HG03432 (cell line): ENCODE measurements around the gene PRDM15.

Experiments
- ATAC-seq: cut with Tn5 transposase; IDR thresholded peaks from one replicate; pipeline ENCODE4 v1.9.1; 2021; ENCODE audit warnings: mild to moderate bottlenecking, moderate library complexity; ENCODE audit not compliant: unreplicated experiment

The PRDM15 gene

DNA sequence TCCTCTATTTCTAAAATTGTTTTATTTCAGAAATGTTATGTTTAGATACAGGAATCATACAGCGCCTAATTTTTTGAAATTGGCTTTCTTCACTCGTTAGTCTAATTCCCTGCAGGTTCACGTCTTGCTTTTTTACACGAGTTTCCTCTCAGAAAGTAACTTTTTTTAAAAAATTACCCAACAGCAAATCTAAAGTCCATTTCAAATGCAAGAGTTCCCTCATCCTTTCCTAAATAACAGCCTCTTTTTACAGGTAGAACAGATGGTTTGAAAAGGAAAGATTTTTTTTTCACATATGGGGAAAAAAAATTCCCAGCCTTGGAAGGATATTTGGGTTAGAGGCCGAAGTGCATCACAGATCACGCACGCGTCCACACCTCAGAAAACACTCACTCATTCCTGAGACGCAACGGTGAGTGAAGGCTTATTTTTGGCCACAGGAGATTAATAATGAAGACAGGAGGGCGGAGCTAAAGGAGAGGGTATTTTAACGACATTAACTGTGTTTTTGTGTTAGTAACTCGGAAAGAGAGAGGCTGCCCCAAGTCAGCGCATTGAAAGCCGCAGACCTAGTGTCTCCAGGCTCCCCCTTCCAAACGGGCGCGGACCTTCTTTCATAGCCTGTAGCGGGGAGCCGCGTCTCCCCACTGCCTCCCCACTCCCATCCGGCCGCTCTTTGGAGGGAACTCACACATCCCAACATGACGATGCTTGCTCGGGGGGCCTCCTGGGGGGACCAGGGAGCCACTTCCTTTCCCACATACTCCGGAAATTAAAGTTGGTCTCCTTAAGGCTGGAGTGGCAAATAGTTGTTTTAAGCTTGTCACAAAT lies 111.3 kb downstream of the PRDM15 start:
- no peak for ATAC-seq

DNA sequence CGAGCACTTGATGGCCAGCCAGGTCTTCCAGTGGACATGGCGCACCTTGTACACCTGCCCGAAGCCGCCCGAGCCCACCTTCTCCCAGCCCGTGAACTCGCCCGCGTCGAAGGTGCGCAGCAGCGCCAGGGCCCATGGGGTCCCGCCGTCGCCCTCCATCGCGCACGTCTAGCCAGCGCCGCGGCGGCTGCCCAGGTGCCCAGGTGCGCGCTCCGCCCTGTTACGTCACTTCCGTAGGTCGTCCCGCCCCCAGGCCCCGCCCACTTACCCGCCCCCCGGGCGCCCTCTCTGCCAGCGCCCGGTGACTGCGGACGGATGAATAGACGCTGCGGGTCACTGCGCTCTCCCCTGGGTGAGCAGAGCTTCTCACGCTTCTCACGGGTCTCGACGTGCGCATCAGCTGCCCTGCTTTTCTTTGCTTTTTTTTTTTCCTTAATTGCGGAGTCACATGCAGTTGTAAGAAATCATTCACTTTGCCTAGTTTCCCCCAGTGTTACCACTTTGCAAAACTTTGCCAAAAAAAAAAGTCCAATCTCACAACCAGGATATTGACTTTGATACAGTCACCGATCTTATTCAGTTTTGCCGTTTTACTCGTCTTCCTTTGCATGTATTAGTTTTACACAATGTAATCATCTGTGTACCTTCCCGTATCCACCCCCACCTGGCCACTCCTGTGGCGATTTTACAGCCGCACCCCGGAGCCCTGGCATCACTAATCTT lies 112.1 kb downstream of the PRDM15 start, which contains the start of gene RIPK4:
RIPK4 (minus strand) TSS at position 170 of the 723 bp plus-strand sequence; CDS start at position 159, 11 bp downstream.
- ATAC-seq: no peak

DNA sequence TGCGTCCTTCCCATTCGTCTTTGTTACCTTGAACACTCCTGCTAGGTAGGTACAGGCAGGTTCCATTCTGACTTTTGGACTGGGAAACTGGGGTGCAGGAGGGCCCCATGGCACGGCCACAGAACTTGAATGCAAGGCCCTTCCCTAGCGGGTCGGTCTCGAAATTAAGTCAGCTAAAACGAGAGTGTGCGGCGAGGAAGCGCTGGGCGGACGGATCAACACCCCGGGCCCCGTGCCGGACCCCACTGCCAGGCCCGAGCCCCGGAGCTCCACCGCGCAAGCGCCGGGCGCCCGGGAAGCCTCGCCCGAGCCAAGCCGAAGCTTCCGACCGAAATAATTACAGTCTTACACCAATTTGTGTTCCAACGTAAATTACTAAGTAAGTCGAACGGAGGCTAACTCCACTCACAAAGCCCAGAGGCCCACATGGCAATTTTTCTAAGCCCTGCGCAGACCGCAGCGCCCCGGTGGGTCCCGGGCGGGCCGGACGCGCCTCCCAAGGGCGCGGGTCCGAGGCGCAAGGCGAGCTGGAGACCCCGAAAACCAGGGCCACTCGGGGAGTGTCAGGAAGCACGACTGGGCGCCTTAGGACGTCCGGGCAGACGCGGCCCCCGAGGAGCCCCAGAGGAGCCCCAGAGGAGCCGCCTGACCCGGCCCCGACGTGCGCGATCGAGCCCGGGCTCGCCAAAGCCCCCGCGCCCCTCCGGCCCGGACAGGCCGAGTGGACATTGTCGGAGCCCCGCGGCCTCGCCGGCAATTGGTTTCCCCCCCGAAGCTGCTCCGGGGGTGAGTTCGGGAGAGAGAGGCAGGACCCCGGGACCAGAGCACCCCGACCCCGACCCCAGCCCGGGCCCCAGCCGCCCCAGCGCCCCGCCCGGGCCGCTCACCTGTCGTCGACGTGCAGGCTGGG lies 112.9 kb downstream of the PRDM15 start:
- ATAC-seq: no peak

GRCh38 chr21:41765420-41765821 lies 113.7 kb downstream of the PRDM15 start:
- no peak for ATAC-seq

GRCh38 chr21:41764558-41765419 lies 114.4 kb downstream of the PRDM15 start:
- no peak for ATAC-seq

DNA sequence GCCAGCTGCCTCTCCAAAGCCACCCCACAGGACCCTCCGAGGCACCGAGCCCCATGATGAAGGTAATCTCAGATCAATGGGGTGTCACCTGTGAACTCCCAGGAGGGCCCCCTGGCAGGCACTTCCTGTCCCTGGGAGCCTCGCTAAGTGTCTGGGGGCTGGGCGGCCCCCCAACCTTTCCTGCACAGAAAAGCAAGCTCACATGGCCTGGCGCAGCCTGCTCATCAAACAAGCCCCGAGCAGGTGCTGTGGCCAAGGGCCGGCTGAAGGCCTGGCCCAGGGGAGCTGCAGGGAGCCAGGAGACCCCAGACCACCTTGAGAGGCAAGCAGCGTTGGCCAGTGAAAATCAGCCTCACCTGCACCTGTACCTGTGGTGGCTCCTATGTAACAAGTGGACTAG lies 115.1 kb downstream of the PRDM15 start:
- no peak for ATAC-seq

DNA sequence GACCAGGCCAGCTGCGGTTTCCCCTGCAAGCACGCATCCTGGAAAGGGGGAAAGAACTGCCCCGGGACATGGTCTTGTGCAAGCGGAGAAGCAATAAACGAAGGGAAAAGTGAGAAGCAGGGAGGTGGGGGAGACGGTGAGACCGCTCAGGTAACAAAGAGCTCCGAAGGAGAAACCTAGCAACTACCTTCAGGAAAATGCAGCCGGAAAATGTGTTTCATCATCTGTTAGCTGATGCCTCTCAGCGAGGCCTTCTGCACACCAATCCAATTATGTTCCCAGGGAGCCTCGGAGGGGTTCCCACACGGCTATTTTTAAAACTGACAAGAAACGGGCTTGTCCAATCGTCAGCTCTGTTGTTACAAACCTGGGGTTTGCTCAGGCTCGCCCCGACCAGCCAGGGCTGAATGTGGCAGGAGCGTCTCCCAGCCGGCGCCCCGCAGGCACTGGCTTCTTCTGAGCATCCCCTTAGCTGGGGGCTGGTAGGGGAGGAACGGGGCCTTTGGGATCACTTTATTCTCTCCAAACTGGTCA lies 115.7 kb downstream of the PRDM15 start:
- ATAC-seq: no peak

GRCh38 chr21:41762753-41763152 lies 116.4 kb downstream of the PRDM15 start:
- no peak for ATAC-seq

DNA sequence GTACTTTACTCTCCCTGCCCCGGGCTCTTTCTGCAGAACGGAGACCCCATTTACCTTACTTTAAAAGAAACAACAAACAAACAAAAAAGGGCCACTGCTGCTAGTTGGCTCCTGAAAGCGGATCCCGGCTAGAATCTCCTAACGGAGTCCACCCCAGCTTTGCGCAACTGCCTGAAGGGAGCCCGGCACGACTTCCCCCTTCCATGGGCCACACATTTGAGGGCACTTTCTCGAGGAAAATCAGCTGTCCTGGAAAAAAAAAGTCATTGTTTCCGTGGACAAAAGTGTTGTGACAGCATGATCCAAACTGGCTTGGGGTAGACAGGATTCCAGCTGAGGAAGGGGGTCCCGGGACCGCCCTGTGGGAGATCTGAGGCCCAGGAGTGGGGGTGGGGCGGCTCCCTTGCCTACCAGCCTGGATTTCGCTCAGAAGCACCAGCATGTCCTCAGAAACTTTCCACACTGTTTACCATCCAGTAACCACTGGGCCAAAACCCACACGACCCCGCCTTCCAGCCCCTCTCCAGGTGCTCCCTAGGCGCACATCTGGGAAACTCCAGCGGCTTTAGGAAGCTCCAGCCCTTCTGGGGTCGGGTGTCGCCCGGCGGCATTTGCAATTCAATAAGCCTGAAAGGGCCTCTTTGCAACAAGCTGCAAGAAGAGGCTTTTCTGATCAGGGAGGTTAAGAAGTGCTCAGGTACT lies 117.1 kb downstream of the PRDM15 start:
- no peak for ATAC-seq

GRCh38 chr21:41761211-41761933 lies 117.8 kb downstream of the PRDM15 start:
- no peak for ATAC-seq

- no peak for ATAC-seq
These were observed 118.7 kb downstream of the PRDM15 start for GRCh38 chr21:41760411-41760810.

DNA sequence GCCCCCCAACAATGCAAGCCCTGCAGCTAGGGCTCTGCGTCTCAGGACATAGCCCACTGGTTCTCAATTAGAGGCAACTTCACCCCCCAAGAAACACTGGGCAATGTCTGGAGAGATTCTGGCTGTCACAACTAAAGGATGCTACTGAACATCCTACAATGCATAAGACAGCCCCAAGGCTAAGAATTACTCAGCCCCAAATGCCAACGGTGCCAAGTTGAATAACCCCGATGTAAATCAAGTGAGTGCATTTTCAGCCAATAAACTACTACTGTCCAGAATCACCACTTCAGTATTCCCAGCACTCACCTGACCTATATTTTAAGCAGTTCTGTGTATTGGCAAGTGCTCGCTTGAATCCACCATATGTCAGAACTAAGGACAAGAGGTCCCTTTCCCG lies 119.2 kb downstream of the PRDM15 start:
- ATAC-seq: no peak

DNA sequence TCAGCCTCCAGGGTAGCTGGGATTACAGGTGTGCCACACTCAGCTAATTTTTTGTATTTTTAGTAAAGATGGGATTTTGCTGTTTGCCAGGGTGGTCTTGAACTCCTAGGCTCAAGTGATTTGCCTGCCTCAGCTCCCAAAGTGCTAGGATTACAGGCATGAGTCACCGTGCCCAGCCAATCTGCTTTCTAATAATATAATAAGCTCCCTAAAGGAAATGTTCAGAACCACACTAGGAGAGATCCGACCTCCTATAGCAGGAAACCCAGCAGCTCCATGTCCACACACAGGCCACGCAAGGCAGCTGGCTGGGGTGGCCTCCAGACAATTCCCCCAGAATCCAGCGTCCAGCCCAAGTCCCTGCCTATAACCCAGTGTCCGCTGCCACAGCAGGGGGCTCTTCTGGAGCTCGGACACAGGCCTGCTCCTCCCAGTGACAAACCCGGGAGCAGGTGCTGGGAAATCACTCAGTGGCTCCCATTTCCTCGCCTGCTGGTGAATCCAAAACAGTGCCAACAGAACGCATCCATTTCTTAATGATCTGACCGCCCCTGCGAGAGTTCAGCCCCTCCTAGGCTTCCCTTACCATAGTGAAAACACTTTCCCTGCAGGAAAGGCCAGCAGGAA lies 119.8 kb downstream of the PRDM15 start:
- no peak for ATAC-seq

- no peak for ATAC-seq
These were observed 120.6 kb downstream of the PRDM15 start for GRCh38 chr21:41758550-41758949.

- ATAC-seq: no peak
These were observed 123.0 kb downstream of the PRDM15 start for GRCh38 chr21:41755934-41756773.

DNA sequence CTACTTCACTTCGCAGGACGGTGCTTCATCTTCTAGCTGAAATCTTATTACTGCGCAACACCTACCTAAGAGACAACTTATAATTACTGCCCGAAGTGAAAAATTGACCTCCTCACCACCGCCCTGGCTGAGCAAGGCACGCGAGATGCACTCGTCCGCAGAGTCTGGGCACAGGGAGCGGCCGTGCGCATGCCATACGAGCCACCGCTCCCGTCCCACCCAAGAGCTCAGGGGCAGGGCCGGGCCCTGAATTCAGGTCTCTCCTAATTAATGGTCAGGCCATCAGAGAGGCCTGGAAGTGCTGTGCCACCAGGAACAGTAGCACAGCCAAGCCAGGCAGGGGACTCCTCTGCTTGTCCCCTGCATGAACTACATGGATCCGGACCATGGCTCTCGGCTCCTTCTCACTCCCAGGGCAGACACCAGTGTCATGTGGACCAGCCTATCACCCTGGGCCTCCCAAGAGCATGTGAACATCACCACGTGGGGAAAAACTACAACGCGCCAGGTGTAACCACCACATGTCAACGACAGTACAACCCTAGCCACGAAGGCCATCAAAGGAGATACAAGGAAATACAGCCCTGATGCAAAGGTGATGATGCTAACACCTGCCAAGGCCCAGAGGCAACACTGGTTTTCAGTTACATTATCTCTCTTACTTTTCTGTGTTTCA lies 123.7 kb downstream of the PRDM15 start:
- no peak for ATAC-seq

DNA sequence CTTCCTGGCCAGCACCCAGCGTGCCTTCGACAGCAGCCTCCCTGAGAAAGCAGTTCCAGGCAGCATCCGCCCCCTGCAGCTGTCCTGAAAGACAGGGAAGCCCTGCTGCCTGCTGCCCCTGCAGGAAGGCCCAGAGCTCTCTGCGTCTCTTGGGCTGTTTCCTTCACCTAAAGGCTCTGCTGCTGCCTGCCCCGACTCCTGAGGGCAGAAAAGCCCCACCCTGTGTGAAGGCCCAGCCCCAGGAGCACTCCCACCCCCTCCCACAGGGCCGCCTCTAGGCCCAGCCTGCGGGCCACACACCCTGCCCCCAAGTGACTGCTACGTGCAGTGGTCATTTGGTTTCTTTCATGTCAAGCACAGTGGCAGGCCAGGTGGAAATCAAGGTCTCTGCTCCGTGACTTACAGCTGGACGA lies 124.7 kb downstream of the PRDM15 start:
- no peak for ATAC-seq
